Heart left ventricle (tissue), 13 donors: ENCODE measurements around the gene SLC6A13.

Experiments
- CTCF ChIP-seq, 12 donors: fragments of 200-600 bp; sonication (generic) in 4 of 12; IDR thresholded peaks; one replicate each; pipeline versions ENCODE4 v1.5.0 to v1.8.0; 2018 to 2022; ENCODE audit warnings: antibody characterized with exemption in 12 of 12, mild to moderate bottlenecking in 5 of 12
- POLR2A ChIP-seq, 2 donors: fragments of 450-650 bp; IDR thresholded peaks; one replicate each; pipeline ENCODE4 v1.6.1; 2017; ENCODE audit warnings: antibody characterized with exemption in 2 of 2, mild to moderate bottlenecking in 2 of 2, moderate library complexity in 2 of 2
- donor health status: ischemic (EF 13 %, LVEDD 7.1; RV severe dilation, severe dysfunction).
- donor health status: DM: no; HTN: yes; CAD: no.
- donor health status: DM: no; HTN: no; CAD: no.
- donor health status: ischemic (EF 25% LVEDD 6.9; RV normal size, moderate dysfunction).
- donor health status: ischemic (EF 25% LVEDD 5.7; RV mildly dilated, moderate dysfunction).
- donor health status: ischemic (EF 35%, LVEDD 5.7; RV mildly dilated, moderate dysfunction).
- donor health status: nonischemic (EF 11% LVEDD 7.7; RV severe dilation, severe dysfunction).
- donor health status: DM: yes; HTN: yes; CAD: no.
- donor health status: PGD.
- donor health status: ischemic (EF 29% LVEDD 5.4; RV normal size, mild dysfunction).
- donor health status: nonischemic (EF 23%, LVEDD 6.1; RV moderate dilation, normal function).

- TF ChIP-seq CTCF (IDR thresholded peaks at IDR 0.05) (no peak), POLR2A (IDR thresholded peaks at IDR 0.05) (no peak)
These were observed 29.7 kb downstream of the SLC6A13 start for GRCh38 chr12:232731-233614.
